ENCODE data around the gene FGD6. TPM values are rescaled to one million over a fixed set of nuclear protein-coding genes. Genes with fewer than 3 reads are reported as not detected.
"Not testable (repeated sequence)": the region's sequence is repeated elsewhere in the genome, so short reads cannot be mapped to it uniquely, and the experiment has no call there.

The FGD6 gene
- total RNA-seq, 1 donor from 2014 or later, result 42.1 TPM

- Mint-ChIP-seq H3K27me3 (ENCODE audit: unreplicated experiment) (peaks cover 3% of the 10 kb centered on the region), H3K9me3 (ENCODE audit: unreplicated experiment) (peaks cover 2% of the 10 kb centered on the region), H3K4me3 (ENCODE audit: unreplicated experiment) (no peak overlapping the region), H3K27ac (ENCODE audit: unreplicated experiment) (no peak overlapping the region), H3K36me3 (ENCODE audit: unreplicated experiment) (no peaks in the 10 kb centered on the region), H3K4me1 (ENCODE audit: low read depth, unreplicated experiment) (no peaks in the 10 kb centered on the region)
- no peak for DNase-seq
- TF ChIP-seq, protein P1, sequence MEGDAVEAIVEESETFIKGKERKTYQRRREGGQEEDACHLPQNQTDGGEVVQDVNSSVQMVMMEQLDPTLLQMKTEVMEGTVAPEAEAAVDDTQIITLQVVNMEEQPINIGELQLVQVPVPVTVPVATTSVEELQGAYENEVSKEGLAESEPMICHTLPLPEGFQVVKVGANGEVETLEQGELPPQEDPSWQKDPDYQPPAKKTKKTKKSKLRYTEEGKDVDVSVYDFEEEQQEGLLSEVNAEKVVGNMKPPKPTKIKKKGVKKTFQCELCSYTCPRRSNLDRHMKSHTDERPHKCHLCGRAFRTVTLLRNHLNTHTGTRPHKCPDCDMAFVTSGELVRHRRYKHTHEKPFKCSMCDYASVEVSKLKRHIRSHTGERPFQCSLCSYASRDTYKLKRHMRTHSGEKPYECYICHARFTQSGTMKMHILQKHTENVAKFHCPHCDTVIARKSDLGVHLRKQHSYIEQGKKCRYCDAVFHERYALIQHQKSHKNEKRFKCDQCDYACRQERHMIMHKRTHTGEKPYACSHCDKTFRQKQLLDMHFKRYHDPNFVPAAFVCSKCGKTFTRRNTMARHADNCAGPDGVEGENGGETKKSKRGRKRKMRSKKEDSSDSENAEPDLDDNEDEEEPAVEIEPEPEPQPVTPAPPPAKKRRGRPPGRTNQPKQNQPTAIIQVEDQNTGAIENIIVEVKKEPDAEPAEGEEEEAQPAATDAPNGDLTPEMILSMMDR (IDR thresholded peaks at IDR 0.05; ENCODE audit: partially characterized antibody, unreplicated experiment), result no peak
Measured at GRCh38 chr12:95104919-95105452, 112.3 kb downstream of the FGD6 start.

- TF ChIP-seq, protein P1 (IDR thresholded peaks at IDR 0.05; ENCODE audit: partially characterized antibody, unreplicated experiment), result no peak
- Mint-ChIP-seq H3K4me3 (ENCODE audit: unreplicated experiment) (no peak overlapping the region), H3K27me3 (ENCODE audit: unreplicated experiment) (peaks cover 3% of the 10 kb centered on the region), H3K4me1 (ENCODE audit: low read depth, unreplicated experiment) (no peaks in the 10 kb centered on the region), H3K36me3 (ENCODE audit: unreplicated experiment) (no peaks in the 10 kb centered on the region), H3K27ac (ENCODE audit: unreplicated experiment) (no peak overlapping the region), H3K9me3 (ENCODE audit: unreplicated experiment) (peaks cover 4% of the 10 kb centered on the region)
- DNase-seq, result no peak
Measured at GRCh38 chr12:95102916-95103671, 114.2 kb downstream of the FGD6 start.

DNA sequence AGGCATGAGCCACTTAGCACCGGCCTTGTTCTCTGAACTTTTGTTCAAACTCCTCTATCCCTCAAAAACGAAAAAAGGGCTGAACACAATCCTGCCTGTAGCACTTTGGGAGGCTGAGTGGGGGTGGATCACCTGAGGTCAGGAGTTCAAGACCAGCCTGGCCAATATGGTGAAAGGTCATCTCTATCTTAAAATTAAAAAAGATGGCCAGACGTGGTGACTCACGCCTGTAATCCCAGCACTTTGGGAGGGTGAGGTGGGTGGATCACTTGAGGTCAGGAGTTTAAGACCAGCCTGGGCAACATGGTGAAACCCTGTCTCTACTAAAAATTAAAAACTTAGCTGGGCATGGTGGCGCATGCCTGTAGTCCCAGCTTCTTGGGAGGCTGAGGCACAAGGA lies 115.3 kb downstream of the FGD6 start:
- not testable (repeated sequence) for H3K4me3 Mint-ChIP-seq (ENCODE audit: unreplicated experiment); H3K27ac Mint-ChIP-seq (ENCODE audit: unreplicated experiment); DNase-seq; H3K36me3 Mint-ChIP-seq (ENCODE audit: unreplicated experiment); H3K9me3 Mint-ChIP-seq (ENCODE audit: unreplicated experiment); H3K27me3 Mint-ChIP-seq (ENCODE audit: unreplicated experiment); H3K4me1 Mint-ChIP-seq (ENCODE audit: low read depth, unreplicated experiment)

DNA sequence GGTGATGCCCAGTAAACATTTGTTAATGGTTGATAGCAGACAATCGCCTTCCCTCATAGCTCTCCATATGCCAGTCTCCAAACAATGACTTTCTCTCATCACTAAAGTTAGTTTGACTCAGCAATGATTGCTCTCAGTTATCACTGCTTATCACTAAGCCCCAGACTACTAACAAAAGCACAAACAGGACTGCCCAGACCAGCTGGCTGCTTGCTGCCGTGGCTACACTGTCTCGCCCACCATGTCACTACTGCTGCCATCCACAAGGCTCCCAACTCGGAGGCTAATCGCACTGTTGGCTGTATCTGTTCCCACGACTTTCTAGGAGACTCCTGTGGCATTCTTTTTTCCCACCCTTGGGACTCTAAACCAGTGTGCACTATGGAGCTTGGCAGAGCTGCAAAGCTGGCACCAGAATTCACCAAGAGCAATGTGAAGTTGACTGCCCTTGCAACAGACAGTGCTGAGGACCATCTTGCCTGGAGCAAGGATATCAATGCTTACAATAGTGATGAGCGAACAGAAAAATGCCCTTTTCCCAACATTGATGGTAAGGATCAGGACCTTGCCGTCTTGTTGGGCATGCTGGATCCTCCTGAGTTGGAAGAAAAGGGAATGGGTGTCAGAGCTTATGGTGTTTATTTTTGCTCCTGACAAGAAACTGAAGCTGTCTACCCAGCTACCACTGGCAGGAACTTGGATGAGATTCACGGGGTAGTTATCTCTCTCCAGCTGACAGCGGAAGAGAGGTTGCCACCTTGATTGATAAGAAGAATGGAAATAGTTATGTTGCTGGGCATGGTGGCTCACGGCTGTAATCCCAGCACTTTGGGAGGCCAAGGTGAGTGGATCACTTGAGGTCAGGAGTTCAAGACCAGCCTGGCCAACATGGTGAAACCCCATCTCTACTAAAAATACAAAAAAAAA lies 116.7 kb downstream of the FGD6 start:
- TF ChIP-seq, protein P1 (IDR thresholded peaks at IDR 0.05; ENCODE audit: partially characterized antibody, unreplicated experiment), result no peak
- Mint-ChIP-seq H3K27me3 (ENCODE audit: unreplicated experiment) (peaks cover 3% of the 10 kb centered on the region), H3K9me3 (ENCODE audit: unreplicated experiment) (peaks cover 4% of the 10 kb centered on the region), H3K27ac (ENCODE audit: unreplicated experiment) (no peak overlapping the region), H3K4me3 (ENCODE audit: unreplicated experiment) (no peak overlapping the region), H3K36me3 (ENCODE audit: unreplicated experiment) (no peaks in the 10 kb centered on the region), H3K4me1 (ENCODE audit: low read depth, unreplicated experiment) (peaks cover 1% of the 10 kb centered on the region)
- DNase-seq, result no peak

DNA sequence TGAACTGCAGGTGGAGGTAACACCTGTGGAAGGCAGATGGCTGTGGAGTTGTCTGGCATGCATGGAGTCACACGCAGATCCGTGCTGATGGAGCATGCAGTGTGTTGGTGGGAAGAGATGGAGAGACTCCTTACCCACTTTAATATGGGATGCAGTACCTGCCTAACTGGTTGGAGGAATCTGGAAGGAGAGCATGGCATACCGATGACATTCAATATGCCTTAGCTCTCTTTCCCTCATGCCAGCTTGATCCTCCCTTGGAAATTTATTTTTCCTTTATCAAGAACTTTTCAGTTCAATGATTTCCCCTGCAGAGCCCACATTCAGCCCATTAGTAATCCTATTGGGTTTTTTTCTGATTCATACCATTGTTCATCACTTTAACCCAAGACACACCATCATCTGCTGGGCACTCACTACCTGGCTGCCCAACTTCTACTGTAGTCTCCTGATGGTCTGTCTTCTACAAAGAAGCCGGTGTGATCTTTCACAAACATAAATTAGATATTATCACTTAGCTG lies 117.9 kb downstream of the FGD6 start:
- Mint-ChIP-seq H3K4me1 (ENCODE audit: low read depth, unreplicated experiment) (peaks cover 1% of the 10 kb centered on the region), H3K4me3 (ENCODE audit: unreplicated experiment) (no peak overlapping the region), H3K36me3 (ENCODE audit: unreplicated experiment) (no peaks in the 10 kb centered on the region), H3K27me3 (ENCODE audit: unreplicated experiment) (no peaks in the 10 kb centered on the region), H3K27ac (ENCODE audit: unreplicated experiment) (no peak overlapping the region), H3K9me3 (ENCODE audit: unreplicated experiment) (peaks cover 1% of the 10 kb centered on the region)
- no peak for DNase-seq
- TF ChIP-seq, protein P1 (IDR thresholded peaks at IDR 0.05; ENCODE audit: partially characterized antibody, unreplicated experiment), result no peak

All from glutamatergic neuron (in vitro differentiated cells).